ENCODE results near the gene ANKS3.

Gene ANKS3

DNA sequence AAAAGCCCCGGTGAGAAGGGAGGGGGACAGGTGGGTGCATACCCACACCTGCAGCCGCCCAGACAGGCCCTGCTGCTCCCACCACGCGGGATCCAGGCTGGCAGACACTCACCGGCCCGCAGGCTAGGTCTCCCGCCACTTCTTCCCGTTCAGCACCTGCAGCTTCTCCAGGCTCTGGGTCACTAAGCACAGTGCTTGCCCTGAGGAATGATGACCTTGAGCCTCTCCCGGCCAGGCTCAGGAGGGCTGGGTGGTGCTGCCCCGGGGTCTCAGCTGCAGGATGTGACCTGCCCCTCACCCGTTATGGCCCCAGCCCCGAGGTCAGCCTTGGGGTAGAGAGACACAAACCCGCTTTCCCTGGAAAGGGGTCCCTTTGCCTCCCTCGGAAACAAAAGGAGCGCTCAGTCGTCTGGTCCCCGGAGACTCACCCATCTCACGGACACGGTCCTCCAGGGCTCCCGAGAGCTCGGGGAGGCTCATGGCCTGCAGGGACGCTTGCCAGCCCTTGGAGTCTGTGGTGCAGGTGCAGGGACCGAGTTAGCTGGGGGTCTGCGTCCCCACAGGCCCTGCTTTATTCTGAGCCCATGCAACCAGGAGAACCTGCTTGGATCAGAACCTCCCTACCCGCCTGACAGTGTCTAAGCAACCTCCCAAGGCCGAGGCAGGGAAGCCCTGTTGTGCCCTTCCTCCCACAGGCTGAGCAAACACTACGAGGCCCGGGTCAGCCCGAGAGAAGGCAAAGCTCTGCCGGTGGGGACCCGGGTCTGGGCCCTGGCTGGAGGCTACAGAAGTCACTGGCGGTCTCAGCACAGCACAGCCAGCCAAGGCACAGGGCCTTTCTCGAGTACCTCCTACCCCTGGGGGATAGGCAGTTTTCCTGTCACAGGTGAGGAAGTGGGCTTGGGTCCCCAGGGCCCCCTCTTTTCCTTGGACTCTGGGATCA lies 36.9 kb downstream of the ANKS3 start:
- Histone ChIP-seq H3K4me3 (ENCODE audit: low read depth in 1 of 2, low read length in 2 of 2) (no peak overlapping the region), H3K36me3 (ENCODE audit: control insufficient read depth in 1 of 2, insufficient read depth in 2 of 2, low read length in 2 of 2) (peaks cover 25 to 71% of the 10 kb centered on the region in 2 donors), H3K27me3 (ENCODE audit: control insufficient read depth in 1 of 2, insufficient read depth in 2 of 2, low read length in 2 of 2) (no peaks in the 10 kb centered on the region), H3K9ac (ENCODE audit: low read depth in 1 of 2, low read length in 2 of 2) (no peak overlapping the region), H3K9me3 (ENCODE audit: control insufficient read depth in 1 of 2, low read length in 2 of 2) (no peaks in the 10 kb centered on the region), H3K4me1 (ENCODE audit: control insufficient read depth in 1 of 2, insufficient read depth in 2 of 2, low read length in 2 of 2) (peaks cover 15 to 26% of the 10 kb centered on the region in 2 donors), H3K27ac (ENCODE audit: low read depth, low read length) (no peak overlapping the region)

DNA sequence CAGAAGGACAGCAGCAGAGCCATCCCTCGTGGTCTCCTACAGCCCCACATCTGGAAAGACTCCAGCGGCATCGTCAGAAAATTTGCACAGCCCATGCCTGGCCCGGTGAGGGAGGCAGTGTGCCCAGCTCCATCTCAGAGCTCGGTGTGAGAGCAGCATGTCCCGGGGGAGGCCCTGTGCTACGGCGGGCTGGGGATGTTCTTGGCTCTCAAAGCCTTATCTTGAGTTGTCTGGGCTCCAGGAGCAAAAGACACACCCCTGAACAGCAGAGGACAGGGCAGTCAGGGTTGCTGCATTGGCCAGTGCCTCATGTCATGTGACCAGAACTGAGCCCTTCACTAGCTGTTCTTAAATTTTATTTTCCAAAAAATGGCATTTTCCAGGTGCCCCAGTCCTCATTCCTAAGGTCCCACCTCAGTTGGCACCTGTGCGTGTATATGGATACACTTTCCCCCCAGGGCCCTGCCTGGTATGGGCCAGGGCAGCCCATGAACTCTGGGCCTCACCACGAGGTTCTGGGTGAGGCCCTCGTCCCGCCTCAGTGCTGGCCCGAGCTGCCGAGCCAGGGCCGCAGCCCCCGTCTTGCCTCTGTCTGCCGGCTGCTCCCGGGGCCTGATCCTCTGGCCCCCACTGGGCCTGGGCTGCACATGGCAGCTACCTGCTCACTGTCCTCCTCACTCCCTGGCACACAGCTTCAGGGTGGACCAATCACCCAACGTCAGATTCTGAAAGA lies 37.7 kb downstream of the ANKS3 start:
- no peaks in the 10 kb centered on the region for H3K27me3 ChIP-seq (ENCODE audit: control insufficient read depth in 1 of 2, insufficient read depth in 2 of 2, low read length in 2 of 2)
- no peak overlapping the region for H3K27ac ChIP-seq (ENCODE audit: low read depth, low read length)
- peaks cover 25 to 63% of the 10 kb centered on the region in 2 donors for H3K36me3 ChIP-seq (ENCODE audit: control insufficient read depth in 1 of 2, insufficient read depth in 2 of 2, low read length in 2 of 2)
- no peak overlapping the region for H3K4me3 ChIP-seq (ENCODE audit: low read depth in 1 of 2, low read length in 2 of 2)
- peaks cover 16 to 28% of the 10 kb centered on the region in 2 donors for H3K4me1 ChIP-seq (ENCODE audit: control insufficient read depth in 1 of 2, insufficient read depth in 2 of 2, low read length in 2 of 2)
- no peaks in the 10 kb centered on the region for H3K9me3 ChIP-seq (ENCODE audit: control insufficient read depth in 1 of 2, low read length in 2 of 2)
- H3K9ac ChIP-seq (ENCODE audit: low read depth in 1 of 2, low read length in 2 of 2) = no peak overlapping the region

DNA sequence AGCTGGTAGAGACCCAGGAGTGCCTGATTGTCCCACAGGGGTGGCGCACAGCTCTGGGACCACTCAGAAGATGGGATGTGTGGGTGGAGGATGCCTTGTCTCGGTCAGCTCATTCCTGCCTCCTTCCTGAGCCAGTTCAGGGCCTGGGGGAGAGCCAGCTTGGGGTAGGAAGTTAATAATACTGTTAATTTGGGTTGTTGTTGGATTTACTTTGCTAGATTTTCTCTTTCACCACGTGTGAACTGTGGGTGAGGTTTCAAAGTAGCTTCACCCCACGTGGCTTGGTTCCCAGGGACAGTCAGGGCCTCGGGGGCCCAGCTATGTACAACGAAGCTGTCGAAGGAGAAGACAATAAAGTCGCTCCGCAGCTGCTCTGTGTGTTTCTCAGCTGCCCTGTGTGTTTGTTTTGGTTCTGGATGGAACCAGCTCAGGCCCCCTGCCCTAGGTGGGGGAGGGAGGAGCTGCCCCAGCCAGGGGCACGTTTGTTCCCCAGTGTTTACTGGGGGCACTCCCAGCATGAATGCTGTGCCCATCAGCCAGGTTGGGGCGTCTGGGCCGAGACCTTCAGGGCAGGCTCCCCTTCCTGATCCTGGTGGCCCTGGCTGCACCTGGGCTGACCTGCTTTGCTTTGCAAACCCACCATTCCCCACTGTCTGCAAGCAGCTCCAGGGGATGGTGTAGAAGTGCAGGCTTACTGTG lies 38.4 kb downstream of the ANKS3 start:
- peak overlapping the region in 1 of 2 donors; percentile 12 for H3K9ac ChIP-seq (ENCODE audit: low read depth in 1 of 2, low read length in 2 of 2)
- H3K36me3 ChIP-seq (ENCODE audit: control insufficient read depth in 1 of 2, insufficient read depth in 2 of 2, low read length in 2 of 2) = peaks cover 22 to 56% of the 10 kb centered on the region in 2 donors
- H3K27me3 ChIP-seq (ENCODE audit: control insufficient read depth in 1 of 2, insufficient read depth in 2 of 2, low read length in 2 of 2) = no peaks in the 10 kb centered on the region
- H3K4me3 ChIP-seq (ENCODE audit: low read depth in 1 of 2, low read length in 2 of 2) = no peak overlapping the region
- H3K27ac ChIP-seq (ENCODE audit: low read depth, low read length) = no peak overlapping the region
- no peaks in the 10 kb centered on the region for H3K9me3 ChIP-seq (ENCODE audit: control insufficient read depth in 1 of 2, low read length in 2 of 2)
- H3K4me1 ChIP-seq (ENCODE audit: control insufficient read depth in 1 of 2, insufficient read depth in 2 of 2, low read length in 2 of 2) = peaks cover 16 to 28% of the 10 kb centered on the region in 2 donors

DNA sequence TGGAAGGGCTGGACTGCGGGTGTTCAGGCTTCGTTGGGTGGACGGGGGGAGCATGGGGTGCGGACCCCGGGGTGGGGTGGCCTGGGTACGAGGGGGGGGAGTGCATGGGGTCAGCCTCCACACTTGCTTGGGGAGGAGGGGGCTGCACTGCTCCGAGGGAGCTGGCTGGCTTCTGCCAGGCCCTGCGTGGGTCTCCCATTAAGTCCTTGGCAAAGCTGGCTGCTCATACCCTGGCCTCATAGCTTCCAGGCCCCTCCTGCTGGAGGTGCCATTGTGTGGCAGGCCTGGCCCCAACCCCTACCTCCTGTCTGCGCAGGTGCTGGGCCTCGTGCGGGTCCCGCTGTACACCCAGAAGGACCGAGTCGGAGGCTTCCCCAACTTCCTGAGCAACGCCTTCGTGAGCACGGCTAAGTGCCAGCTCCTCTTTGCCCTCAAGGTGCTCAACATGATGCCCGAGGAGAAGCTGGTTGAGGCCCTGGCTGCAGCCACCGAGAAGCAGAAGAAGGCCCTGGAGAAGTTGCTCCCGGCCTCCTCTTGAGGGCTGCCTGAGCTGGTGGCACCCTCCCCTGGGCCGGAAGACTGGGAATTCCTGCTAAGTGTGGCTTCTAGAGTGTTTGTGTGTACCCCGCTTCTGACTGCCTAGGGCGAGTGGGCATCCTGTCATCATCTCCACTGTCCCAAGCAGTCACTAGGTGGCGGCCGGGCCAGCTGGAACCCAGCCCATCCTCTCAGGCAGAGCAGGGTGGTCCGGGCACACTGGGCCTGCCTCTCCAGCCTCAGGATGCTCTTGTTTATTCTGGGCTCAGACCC lies 39.2 kb downstream of the ANKS3 start:
- Histone ChIP-seq H3K4me3 (ENCODE audit: low read depth in 1 of 2, low read length in 2 of 2) (peak overlapping the region; percentile 71 to 93), H3K27ac (ENCODE audit: low read depth, low read length) (peak overlapping the region; percentile 10), H3K9ac (ENCODE audit: low read depth in 1 of 2, low read length in 2 of 2) (peak overlapping the region in 1 of 2 donors; percentile 63), H3K36me3 (ENCODE audit: control insufficient read depth in 1 of 2, insufficient read depth in 2 of 2, low read length in 2 of 2) (peaks cover 18 to 55% of the 10 kb centered on the region in 2 donors), H3K27me3 (ENCODE audit: control insufficient read depth in 1 of 2, insufficient read depth in 2 of 2, low read length in 2 of 2) (no peaks in the 10 kb centered on the region), H3K4me1 (ENCODE audit: control insufficient read depth in 1 of 2, insufficient read depth in 2 of 2, low read length in 2 of 2) (peaks cover 16 to 28% of the 10 kb centered on the region in 2 donors), H3K9me3 (ENCODE audit: control insufficient read depth in 1 of 2, low read length in 2 of 2) (no peaks in the 10 kb centered on the region)

DNA sequence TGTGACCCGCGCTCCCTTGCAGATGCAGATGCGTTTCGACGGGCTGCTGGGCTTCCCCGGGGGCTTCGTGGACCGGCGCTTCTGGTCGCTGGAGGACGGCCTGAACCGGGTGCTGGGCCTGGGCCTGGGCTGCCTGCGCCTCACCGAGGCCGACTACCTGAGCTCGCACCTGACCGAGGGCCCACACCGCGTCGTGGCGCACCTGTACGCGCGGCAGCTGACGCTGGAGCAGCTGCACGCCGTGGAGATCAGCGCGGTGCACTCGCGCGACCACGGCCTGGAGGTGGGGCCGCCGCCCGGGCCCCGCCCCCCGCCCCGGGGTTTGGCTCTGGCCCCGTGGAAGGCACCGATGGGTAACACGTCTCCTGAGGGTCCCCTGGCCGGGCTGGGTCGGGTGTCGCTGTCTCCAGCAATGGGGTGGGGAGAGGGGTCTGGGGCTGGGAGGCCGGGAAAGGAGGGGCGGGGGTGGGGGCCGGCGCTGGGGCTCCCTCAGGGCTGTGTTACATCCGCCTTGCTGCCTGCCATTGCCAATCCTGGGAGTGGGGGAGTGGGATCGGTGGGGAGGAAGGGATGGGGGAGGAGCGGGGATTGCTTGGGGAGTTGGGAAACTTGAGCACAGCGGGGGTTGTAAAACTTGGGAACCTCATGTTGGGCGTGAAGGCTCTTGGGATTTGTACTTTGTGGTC lies 40.0 kb downstream of the ANKS3 start:
- H3K36me3 ChIP-seq (ENCODE audit: control insufficient read depth in 1 of 2, insufficient read depth in 2 of 2, low read length in 2 of 2) = peaks cover 18 to 51% of the 10 kb centered on the region in 2 donors
- H3K9me3 ChIP-seq (ENCODE audit: control insufficient read depth in 1 of 2, low read length in 2 of 2) = no peaks in the 10 kb centered on the region
- H3K9ac ChIP-seq (ENCODE audit: low read depth in 1 of 2, low read length in 2 of 2) = peak overlapping the region; percentile 63 to 82
- peak overlapping the region; percentile 87 for H3K27ac ChIP-seq (ENCODE audit: low read depth, low read length)
- no peaks in the 10 kb centered on the region for H3K27me3 ChIP-seq (ENCODE audit: control insufficient read depth in 1 of 2, insufficient read depth in 2 of 2, low read length in 2 of 2)
- H3K4me3 ChIP-seq (ENCODE audit: low read depth in 1 of 2, low read length in 2 of 2) = peak overlapping the region; percentile 71 to 93
- H3K4me1 ChIP-seq (ENCODE audit: control insufficient read depth in 1 of 2, insufficient read depth in 2 of 2, low read length in 2 of 2) = peaks cover 16 to 28% of the 10 kb centered on the region in 2 donors

DNA sequence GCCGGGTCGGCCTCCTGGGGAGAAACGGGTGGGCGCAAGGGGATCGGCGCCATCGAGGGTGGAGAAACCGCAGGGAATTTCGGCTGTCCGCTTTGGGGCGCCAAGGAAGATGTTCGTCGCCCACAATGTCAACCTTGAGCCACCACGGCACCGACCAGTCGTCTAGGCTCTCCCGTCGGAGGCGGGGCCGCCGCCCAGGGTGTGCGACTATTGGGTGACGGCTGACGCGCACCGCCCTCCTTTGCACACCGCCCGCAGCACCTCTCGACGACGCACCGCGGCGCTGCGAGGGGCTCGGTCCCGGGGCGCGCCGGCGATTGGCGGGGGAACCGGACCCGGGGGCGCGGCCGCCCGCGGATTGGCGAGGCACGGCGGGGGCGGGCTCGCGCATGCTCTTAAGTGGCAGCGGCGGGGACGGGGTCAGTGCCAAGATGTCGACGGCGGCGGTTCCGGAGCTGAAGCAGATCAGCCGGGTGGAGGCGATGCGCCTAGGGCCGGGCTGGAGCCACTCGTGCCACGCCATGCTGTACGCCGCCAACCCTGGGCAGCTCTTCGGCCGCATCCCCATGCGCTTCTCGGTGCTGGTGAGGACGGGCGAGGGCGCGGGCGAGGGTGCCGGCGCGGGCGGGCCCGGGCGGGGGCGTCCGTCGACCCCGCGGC lies 40.6 kb downstream of the ANKS3 start, which contains the start of gene NUDT16L1:
Gene NUDT16L1 (plus strand): TSS at position 267 of the 660 bp plus-strand sequence. CDS start 165 bp downstream, at position 432.
- H3K9me3 ChIP-seq (ENCODE audit: control insufficient read depth in 1 of 2, low read length in 2 of 2) = no peaks in the 10 kb centered on the region
- peak within 1 kb of the TSS; percentile 63 to 91 for H3K9ac ChIP-seq (ENCODE audit: low read depth in 1 of 2, low read length in 2 of 2)
- peak within 1 kb of the TSS; percentile 87 for H3K27ac ChIP-seq (ENCODE audit: low read depth, low read length)
- no peaks in the 10 kb centered on the region for H3K27me3 ChIP-seq (ENCODE audit: control insufficient read depth in 1 of 2, insufficient read depth in 2 of 2, low read length in 2 of 2)
- H3K36me3 ChIP-seq (ENCODE audit: control insufficient read depth in 1 of 2, insufficient read depth in 2 of 2, low read length in 2 of 2) = peaks cover 18 to 51% of the 10 kb centered on the region in 2 donors
- peak within 1 kb of the TSS; percentile 76 to 93 for H3K4me3 ChIP-seq (ENCODE audit: low read depth in 1 of 2, low read length in 2 of 2)
- peaks cover 16 to 28% of the 10 kb centered on the region in 2 donors for H3K4me1 ChIP-seq (ENCODE audit: control insufficient read depth in 1 of 2, insufficient read depth in 2 of 2, low read length in 2 of 2)

DNA sequence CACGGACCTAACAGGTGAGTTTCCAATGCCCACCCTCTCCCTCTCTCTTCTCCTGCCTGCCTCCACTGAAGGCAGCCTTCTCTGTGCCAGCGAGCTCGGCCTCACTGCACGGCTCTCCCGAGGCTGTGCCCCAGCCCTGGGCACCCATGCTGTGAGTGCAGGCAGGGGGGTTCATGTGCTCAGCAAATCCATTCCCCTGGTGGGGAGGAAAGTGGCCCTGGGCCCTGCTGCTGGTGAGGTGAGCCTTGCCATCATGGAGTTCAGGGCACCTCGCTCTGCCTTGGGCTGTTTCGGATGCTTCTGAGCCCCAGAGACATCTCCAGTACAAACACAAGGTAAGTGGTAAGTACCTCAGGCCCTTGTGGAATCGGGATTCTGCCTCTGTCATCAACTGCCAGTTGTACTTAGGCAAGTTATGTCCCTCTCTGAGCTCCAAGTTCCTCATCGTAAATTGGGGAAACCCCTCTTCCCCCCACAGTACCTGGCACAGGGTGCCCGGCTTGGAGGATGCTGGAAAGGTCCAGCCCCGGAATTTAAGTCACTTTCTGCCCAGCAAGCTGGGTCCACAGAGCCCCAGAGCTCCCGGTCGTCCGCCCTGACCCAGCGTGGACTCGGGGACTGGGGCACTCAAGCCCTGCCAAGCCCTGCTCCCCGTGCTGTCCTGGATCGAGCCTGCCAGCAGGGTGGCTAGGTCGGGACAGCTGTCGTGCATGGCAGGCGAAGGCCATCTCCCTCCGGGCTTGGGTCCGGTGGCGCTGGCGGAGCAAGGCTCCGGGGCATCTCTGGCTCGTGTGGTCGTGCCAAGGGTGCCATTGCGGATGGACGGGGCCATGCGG lies 41.4 kb downstream of the ANKS3 start:
- Histone ChIP-seq H3K9me3 (ENCODE audit: control insufficient read depth in 1 of 2, low read length in 2 of 2) (no peaks in the 10 kb centered on the region), H3K4me1 (ENCODE audit: control insufficient read depth in 1 of 2, insufficient read depth in 2 of 2, low read length in 2 of 2) (peaks cover 16 to 28% of the 10 kb centered on the region in 2 donors)

More for the DNA sequence above, 41.4 kb downstream of the ANKS3 start:
- Histone ChIP-seq H3K27ac (ENCODE audit: low read depth, low read length) (no peak overlapping the region), H3K27me3 (ENCODE audit: control insufficient read depth in 1 of 2, insufficient read depth in 2 of 2, low read length in 2 of 2) (no peaks in the 10 kb centered on the region), H3K36me3 (ENCODE audit: control insufficient read depth in 1 of 2, insufficient read depth in 2 of 2, low read length in 2 of 2) (peaks cover 18 to 50% of the 10 kb centered on the region in 2 donors), H3K9ac (ENCODE audit: low read depth in 1 of 2, low read length in 2 of 2) (peak overlapping the region; percentile 26 to 91), H3K4me3 (ENCODE audit: low read depth in 1 of 2, low read length in 2 of 2) (peak overlapping the region; percentile 76 to 84)

All from duodenal mucosa (tissue), 2 donors.